Erythroblast (primary cell): ENCODE measurements around the gene RPH3AL.

Source experiments
- GATA1 ChIP-seq: IDR thresholded peaks from 2 replicates; pipeline ENCODE4 v1.6.1; 2011; ENCODE audit warnings: low read depth, mild to moderate bottlenecking, control low read depth, low read length, moderate library complexity
- POLR2A ChIP-seq: IDR thresholded peaks from 2 replicates; pipeline ENCODE4 v1.6.1; 2011; ENCODE audit warnings: mild to moderate bottlenecking, low read length

GRCh38 chr17:286571-286970 lies 66.0 kb downstream of the RPH3AL start:
- no peak for TF ChIP-seq POLR2A
- TF ChIP-seq GATA1, result no peak
